Spleen (tissue), 7 donors: ENCODE data around the gene KIAA0040.

Source experiments
- CTCF ChIP-seq, 11 experiments: fragments of 200-600 bp in 7 of 11; fragments of 450-650 bp in 4 of 11; sonication (generic) in 4 of 11; IDR thresholded peaks in 8 of 11; conservative IDR thresholded peaks in 3 of 11; 1 replicate in 7 of 11; 2 replicates in 4 of 11; pipeline versions ENCODE4 v1.4.0 to v1.8.0; 2016 to 2021; ENCODE audit warnings: antibody characterized with exemption in 11 of 11, inconsistent platforms in 4 of 11, mild to moderate bottlenecking in 1 of 11
- POLR2A ChIP-seq, 3 donors: fragments of 450-650 bp; IDR thresholded peaks; one replicate each; pipeline ENCODE4 v1.5.1; 2017; ENCODE audit warnings: antibody characterized with exemption in 3 of 3, mild to moderate bottlenecking in 1 of 3
- POLR2AphosphoS5 ChIP-seq, 3 donors: sonication (generic); formaldehyde crosslinking; IDR thresholded peaks; one replicate each; pipeline ENCODE4 v1.5.1; 2017; ENCODE audit warnings: antibody characterized with exemption in 3 of 3
- donor health status: DM: no; HTN: no; CAD: no; lungs with moderate emphysema.
- donor health status: DM: no; HTN: no; CAD: no.
- donor health status: DM: no; HTN: no; CAD: no.

DNA sequence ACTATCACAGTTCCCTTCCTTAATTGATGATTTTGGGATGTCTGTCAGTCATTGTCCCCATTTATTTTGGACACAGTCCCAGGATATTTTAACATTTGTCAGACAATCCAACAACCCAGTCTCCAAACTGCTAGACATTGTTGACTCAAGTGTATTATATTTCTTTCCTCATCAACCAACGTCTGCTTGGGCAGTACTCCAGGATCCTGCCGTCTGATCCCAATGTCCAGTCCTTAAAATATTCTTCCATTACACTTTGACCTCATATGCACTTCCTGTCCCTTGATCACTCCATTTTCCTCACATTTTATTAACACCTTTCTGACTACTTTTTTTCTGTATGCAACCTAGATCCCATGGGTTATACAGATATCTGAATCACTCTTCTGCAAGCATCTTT lies 39.8 kb upstream of the KIAA0040 start:
- no peak for TF ChIP-seq CTCF (IDR thresholded peaks at IDR 0.05 in 8 of 11, conservative IDR thresholded peaks at IDR 0.05 in 3 of 11)
- no peak for TF ChIP-seq POLR2A (IDR thresholded peaks at IDR 0.05)
- TF ChIP-seq POLR2AphosphoS5 (IDR thresholded peaks at IDR 0.05): no peak
